Stimulated activated CD4-positive, alpha-beta T cell treated with anti-CD3 and anti-CD28 coated beads, Interleukin-2, amount 100 ng/mL, for 4 hours (primary cell): Measurements from ENCODE around the gene PFDN4.

Experiments used
- DNase-seq: peaks from one replicate; pipeline ENCODE4 v3.0.0-alpha.2; 2020; ENCODE audit warnings: low read depth

PFDN4 gene

GRCh38 chr20:54173653-54174456 lies 34.0 kb upstream of the PFDN4 start, which contains the start of gene CYP24A1:
CYP24A1 (minus strand) TSS chr20:54173986; CDS start chr20:54173579, 407 bp downstream.
- DNase-seq, result no peak

GRCh38 chr20:54174457-54175175 lies 33.3 kb upstream of the PFDN4 start:
- no peak for DNase-seq

- DNase-seq, result no peak
These were observed 31.3 kb upstream of the PFDN4 start for GRCh38 chr20:54176610-54177009.

- no peak for DNase-seq
These were observed 30.5 kb upstream of the PFDN4 start for GRCh38 chr20:54177378-54177777.

GRCh38 chr20:54178256-54178655 lies 29.6 kb upstream of the PFDN4 start:
- DNase-seq, result no peak

GRCh38 chr20:54179946-54180345 lies 27.9 kb upstream of the PFDN4 start:
- DNase-seq, result no peak

- DNase-seq, result no peak
These were observed 27.0 kb upstream of the PFDN4 start for GRCh38 chr20:54180931-54181330.

- no peak for DNase-seq
These were observed 23.8 kb upstream of the PFDN4 start for GRCh38 chr20:54184071-54184470.

GRCh38 chr20:54184904-54185626 lies 22.8 kb upstream of the PFDN4 start:
- DNase-seq, result no peak

GRCh38 chr20:54188132-54188849 lies 19.6 kb upstream of the PFDN4 start:
- DNase-seq, result no peak

GRCh38 chr20:54189630-54190029 lies 18.3 kb upstream of the PFDN4 start:
- no peak for DNase-seq

- no peak for DNase-seq
These were observed 17.7 kb upstream of the PFDN4 start for GRCh38 chr20:54190217-54190616.

- no peak for DNase-seq
These were observed 14.1 kb upstream of the PFDN4 start for GRCh38 chr20:54193817-54194216.

- DNase-seq, result no peak
These were observed 13.0 kb upstream of the PFDN4 start for GRCh38 chr20:54194724-54195438.

GRCh38 chr20:54195483-54196472 lies 12.1 kb upstream of the PFDN4 start:
- DNase-seq, result no peak

- no peak for DNase-seq
These were observed 10.0 kb upstream of the PFDN4 start for GRCh38 chr20:54197621-54198604.

GRCh38 chr20:54199283-54199682 lies 8.6 kb upstream of the PFDN4 start:
- no peak for DNase-seq

GRCh38 chr20:54199721-54200176 lies 8.1 kb upstream of the PFDN4 start:
- DNase-seq, result peak; percentile 37
